GF-D8 (cell line): ENCODE data around the gene KRTAP16-1.
"Not testable (repeated sequence)": the region's sequence is repeated elsewhere in the genome, so short reads cannot be mapped to it uniquely, and the experiment has no call there.

Experiments
- DNase-seq: peaks from one replicate; lab custom pipeline; 2025; lab: John Stamatoyannopoulos, UW

Gene KRTAP16-1

DNA sequence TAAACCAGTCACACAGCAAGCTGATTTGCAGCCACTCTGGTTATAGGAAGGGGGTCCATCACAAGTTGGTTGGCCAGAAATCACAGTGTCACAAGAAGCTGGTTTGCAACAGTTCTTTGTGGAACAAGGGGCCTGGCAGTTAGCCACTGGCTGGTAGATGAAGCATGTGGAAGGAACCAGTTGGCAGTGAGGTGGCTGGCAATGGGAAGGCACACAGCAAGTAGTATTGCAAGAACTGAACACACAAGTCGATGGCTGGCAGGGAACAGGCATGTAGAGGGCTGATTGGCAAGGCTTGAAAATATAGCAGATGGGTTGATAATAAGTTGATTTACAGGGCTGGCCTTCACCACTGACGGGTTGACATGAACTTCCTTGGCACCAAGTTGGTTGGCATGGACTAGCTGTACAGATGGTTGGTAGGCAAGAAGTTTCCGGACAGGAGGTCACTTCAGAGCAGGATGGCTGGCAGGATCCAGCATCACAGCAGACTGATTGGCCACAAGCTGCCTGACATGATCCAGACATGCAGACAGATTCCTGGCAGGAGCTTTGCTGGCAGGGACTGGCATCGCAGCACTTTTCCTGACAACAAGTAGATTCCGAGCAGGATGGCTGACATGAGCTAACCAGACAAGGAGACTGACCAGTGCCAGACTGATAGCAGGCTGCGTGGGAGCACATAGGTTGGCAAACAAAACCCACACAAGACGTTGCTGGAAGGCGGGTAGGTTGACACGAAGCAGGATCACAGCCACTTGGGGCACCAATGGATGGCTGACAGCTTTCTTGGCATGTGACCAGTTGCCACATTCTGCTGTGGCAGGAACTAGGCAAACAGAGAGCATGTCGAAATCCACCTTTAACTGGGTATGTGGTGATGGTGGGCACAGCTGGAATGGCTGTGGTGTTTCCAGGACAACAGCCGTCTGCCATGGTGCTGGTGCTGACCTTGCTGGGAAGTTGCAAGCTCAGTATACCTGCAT is 6.9 kb downstream of the KRTAP16-1 start, which contains the start of gene KRTAP29-1:
TSS of gene KRTAP29-1 (minus strand) at position 936 of the 986 bp plus-strand sequence. CDS start at position 936, 0 bp downstream.
- DNase-seq, result no peak

DNA sequence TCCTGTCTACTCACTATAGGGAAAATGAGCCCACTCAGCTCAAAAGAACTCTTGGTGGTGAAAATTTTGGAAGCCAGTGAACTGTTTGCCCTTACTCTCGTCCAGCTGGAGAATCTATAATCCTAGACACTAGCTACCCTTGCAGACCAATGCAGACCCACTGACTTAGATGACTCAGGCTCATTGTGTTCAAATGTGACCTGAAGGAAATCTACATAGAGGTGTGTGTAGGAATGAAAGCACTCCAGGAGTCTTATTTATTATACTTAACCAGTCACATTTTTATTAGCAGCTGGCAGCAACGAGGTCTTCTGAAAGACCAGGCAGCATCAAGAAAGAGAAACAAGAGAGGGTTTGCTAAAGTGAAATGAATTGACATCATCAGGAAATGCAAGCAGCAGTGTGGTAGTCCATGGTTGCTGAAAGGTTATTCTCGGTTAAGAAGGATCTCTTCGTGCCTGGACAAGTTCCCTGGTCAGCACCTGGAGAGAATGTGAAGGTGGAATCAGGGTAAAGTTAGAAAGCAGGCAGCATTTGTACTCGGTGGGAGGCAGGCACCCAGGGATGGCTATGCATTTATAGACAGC is 7.8 kb downstream of the KRTAP16-1 start:
- DNase-seq, result no peak

DNA sequence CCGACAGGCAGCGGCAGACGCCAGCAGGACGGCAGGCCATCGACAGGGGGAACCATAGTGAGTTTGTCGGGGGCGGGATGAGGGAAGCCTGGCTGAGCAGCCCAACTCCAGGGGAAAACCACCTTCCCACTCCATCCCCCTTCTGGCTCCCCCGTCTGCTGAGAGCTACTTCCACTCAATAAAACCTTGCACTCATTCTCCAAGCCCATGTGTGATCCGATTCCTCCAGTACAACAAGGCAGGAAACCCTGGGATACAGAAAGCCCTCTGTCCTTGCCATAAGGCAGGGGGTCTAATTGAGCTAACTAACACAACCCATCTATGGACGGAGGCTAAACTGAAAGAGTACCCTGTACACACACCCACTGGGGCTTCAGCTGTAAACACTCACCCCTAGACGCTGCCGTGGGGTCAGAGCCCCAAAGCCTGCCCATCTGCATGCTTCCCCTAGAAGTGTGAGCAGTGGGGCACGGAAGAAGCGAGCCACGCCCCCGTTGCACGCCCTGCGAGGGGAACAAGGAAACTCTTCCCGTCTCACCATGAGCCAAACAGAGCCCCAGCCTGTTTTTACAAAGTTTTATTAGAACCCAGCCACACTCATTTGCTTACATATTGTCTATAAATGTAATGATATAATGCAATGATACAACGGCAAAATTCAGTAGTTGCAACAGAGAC is 10.5 kb downstream of the KRTAP16-1 start:
- DNase-seq, result no peak

DNA sequence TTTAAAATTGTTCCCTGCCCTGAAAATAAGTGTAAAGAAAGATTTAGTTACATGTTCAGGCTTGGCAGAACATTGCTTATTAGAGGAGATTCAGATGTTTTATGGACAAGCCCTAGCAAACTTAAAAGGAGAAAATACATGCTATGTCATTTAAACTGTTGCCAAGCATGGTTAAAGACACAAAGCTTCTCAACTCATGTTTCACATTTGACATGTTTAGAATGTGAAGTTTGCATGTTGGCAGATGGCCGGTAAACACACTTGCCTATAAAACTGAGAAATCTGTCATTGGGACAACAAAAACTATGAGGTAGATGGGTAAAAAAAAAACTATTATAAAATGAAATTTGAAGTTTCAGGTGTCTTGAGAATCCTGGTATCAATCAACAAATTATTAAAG is 12.3 kb downstream of the KRTAP16-1 start:
- no peak for DNase-seq

DNA sequence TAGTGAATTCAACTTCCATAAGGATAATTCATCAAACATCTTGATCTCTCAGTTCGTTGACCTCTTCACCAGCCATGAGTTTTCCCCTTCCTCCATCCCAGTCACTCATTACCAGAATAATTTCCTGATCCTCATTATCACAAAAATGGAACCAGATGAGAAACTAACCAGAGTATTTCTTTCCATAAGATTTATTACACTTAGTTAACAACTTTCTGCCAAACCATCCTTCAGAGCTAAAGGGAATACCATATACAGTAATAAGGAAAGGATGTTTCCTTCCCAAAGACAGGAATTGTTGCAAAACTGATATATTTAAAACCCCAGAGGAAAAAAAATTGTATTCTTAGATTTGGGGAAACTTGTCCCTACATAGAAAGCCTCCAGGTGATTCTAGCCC is 15.1 kb downstream of the KRTAP16-1 start:
- no peak for DNase-seq

DNA sequence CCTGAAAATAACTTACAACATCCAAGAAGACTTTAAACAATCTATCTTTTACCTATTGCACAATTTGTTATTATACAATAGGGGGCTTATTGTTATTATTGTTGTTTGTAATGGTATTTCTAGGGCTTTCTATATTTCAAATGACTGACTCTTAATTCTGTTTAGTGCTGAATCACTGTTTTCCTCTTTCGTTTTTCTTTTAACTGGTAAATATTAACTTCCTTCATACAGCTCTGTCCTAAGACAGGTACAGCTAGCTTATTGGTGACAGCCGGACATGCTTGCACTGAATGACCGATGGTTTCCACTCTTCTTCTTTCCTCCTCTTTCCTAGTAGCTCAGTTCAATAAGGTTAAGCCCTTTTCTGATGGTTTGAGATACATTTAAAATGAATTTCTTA is 22.1 kb downstream of the KRTAP16-1 start:
- DNase-seq, result no peak

DNA sequence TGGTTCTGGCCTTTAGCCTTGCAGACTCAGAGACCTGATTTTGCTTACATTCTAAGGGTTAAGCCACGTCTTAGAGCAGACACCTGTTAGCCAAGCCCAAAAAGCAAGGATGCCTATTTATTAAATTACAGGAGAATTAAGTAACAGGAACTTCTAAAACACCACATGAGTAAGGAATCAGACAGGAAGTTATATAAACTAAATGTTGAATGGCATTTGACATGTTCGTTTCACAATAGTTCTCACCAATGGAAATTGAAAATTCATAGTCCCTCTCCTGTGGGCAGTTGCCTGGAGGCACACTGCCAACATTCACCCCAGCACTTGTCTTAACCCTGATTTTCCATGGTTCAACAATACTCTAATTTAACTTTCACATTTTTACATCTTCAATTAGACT is 24.6 kb downstream of the KRTAP16-1 start:
- DNase-seq, result no peak

DNA sequence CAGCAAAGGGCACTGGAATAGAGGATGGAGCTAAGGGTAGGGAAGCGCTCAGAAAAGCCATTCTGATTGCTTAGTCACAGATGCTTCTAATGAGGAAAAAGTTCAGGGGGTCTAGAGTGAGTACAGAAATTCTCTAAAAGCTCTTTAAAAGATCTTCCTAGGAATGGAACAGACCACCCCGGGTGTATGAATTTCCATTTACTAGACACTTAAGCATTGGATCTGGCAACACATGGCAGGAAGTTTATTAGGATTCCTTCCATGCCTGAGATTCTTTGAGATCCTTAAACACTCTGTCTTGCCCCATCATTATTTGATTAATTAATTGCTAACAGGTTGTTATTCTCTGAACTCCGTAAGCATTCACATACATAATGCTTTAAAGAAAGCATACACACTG is 25.1 kb downstream of the KRTAP16-1 start:
- no peak for DNase-seq

DNA sequence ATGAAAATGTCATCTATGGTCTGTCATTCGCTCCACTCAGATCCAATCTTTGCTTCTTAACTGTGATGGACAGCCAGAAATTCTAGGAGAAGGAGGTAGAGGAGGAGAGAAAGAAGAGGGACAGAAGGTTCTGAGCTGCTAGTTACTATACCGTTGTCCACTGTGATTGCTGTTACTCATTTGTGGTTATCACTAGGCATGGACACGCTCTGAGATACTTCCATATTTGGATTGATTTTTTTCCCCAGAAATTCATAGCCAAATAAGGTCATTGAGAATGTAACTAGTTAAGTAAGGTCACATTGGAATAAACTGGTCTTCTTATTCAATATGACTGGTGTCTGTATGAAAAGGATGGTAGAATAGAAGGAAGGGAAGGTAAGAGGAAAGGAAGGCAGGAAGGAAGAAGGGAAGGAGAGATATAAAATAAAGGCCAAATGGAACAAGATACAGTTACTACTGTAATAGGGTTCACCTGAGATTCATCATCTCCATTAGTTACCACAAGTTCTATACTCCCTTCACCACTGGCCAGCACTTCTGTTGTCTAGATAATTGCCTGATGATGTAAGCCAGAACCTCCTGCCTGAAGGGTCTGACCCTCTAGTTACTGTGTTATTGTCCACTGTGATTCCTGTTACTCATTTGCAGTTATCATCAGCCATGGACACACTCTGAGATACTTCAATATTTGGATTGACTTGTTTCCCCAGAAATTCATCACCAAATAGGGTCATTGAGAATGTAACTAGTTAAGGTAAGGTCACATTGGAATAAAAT is 30.7 kb downstream of the KRTAP16-1 start:
- no peak for DNase-seq

DNA sequence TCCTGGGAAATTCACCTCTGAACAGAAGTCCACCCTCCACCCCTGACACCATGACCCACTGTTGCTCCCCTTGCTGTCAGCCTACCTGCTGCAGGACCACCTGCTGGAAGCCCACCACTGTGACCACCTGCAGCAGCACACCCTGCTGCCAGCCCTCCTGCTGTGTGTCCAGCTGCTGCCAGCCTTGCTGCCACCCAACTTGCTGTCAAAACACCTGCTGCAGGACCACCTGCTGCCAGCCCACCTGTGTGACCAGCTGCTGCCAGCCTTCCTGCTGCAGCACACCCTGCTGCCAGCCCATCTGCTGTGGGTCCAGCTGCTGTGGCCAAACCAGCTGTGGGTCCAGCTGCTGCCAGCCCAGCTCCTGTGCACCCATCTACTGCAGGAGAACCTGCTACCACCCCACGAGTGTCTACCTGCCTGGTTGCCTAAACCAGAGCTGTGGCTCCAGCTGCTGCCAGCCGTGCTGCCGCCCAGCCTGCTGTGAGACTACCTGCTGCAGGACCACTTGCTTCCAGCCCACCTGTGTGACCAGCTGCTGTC is 33.4 kb downstream of the KRTAP16-1 start, which contains the start of gene KRTAP9-7:
TSS of gene KRTAP9-7 (plus strand) at position 51 of the 543 bp plus-strand sequence. CDS start at position 51, 0 bp downstream.
- DNase-seq, result not testable (repeated sequence)

DNA sequence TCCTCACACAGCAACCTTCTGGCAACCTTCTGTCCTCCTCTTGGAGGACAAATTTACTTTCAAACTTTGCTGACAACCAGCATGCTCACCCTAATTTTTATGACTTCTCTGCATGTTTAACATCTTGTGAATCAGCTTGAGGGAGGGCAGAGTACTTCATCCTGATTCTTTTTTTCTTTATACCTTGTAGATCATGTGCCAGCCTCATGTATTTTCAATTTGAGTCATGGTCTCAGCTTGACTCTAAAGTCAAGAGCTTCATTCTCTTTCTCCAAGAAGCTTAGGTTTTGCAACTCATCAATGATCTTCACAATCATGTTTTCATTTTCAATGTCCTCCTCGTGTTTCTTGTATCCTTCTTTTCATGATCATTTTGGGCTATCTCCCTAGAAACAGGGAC is 37.3 kb downstream of the KRTAP16-1 start:
- DNase-seq, result no peak

DNA sequence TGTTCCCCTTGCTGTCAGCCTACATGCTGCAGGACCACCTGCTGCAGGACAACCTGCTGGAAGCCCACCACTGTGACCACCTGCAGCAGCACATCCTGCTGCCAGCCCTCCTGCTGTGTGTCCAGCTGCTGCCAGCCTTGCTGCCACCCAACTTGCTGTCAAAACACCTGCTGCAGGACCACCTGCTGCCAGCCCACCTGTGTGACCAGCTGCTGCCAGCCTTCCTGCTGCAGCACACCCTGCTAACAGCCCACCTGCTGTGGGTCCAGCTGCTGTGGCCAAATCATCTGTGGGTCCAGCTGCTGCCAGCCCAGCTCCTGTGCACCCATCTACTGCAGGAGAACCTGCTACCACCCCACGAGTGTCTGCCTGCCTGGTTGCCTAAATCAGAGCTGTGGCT is 37.8 kb downstream of the KRTAP16-1 start:
- not testable (repeated sequence) for DNase-seq

DNA sequence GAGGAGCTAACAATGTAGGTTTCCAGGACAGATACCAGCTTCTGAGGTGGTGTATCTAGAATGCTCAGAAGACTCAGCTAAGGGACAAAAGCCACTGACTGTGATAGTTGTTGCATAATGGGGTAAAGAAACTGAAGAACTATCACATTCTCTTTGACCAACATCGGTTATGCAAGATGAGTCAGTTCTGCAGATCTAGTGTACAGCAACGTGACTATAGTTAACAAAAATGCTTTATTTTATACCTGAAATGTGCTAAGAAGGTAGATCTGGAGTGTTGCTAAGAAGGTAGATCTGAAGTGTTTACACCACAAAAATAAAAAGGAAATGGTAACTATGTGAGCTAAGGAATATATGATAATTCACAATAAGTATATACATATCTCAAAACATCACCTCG is 41.4 kb downstream of the KRTAP16-1 start:
- no peak for DNase-seq

DNA sequence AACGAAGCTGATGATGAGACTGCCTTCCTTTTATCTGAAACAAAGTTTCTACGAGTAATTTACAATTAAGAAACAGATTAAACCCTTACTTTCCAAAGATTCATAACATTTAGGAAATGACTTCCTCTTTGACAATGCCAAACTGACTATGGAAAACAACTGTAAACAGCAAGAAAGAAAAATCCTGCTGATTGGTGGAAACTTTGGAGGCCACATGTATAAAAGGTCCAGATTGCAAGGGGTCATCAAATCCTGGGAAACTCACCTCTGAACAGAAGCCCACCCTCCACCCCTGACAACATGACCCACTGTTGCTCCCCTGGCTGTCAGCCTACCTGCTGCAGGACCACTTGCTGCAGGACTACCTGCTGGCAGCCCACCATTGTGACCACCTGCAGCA is 44.0 kb downstream of the KRTAP16-1 start, which contains the start of gene KRTAP9-6:
TSS of gene KRTAP9-6 (plus strand) at position 301 of the 400 bp plus-strand sequence. CDS start at position 301, 0 bp downstream.
- DNase-seq, result no peak

DNA sequence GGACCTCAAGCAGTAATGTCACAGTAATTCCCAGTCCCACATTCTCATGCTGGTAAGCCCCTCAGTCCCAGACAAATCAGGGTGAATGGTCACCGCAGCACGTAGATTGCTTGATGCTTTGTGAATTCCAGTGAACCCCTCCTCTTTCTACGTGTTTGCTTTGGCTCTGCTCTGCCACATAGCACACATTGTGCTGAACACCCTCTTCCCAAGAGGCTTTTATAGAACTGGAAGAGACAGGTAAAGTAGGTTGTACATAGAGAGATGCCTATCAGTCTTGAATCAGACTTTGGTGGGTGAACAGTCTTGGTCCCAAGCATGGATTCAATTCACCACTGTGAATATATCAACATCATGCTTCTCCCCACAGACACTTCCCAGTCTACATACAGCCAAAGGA is 44.5 kb downstream of the KRTAP16-1 start:
- DNase-seq, result no peak

DNA sequence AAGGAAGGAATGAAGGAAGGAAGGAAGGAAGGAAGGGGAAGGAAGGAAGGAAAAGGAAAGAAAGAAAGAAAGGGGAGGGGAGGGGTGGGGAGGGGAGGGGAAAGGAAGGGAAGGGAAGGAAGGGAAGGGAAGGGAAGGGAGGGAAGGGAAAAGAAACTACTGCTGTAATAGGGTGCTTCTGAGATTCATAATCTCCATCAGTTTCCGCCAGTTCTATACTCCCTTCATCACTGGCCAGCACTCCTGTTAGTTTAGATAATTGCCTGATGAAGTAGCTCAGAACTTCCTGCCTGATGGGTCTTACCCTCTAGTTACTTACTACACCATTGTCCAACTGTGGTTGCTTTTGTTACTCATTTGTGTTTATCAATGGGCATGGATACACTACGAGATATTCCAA is 45.9 kb downstream of the KRTAP16-1 start:
- DNase-seq, result no peak

DNA sequence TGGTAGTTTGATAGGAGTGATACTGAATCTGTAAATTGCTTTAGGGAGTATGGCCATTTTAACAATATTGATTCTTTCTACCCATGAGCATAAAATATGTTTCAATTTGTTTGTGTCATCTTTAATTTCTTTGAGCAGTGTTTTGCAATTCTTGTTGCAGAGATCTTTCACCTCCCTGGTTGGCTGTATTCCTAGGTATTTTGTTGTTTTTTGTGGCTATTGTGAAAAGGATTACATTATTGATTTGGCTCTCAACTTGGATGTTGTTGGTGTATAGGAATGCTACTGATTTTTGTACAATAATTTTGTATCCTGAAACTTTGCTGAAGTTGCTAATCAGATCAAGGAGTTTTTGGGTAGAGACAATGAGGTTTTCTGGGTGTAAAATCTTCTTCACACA is 50.7 kb downstream of the KRTAP16-1 start:
- DNase-seq, result no peak
